ENCODE measurements around the gene AGBL1.
"Not testable (repeated sequence)": the region's sequence is repeated elsewhere in the genome, so short reads cannot be mapped to it uniquely, and the experiment has no call there.

Gene AGBL1

GRCh38 chr15:86849136-86849535 lies 769.5 kb downstream of the AGBL1 start:
- no peak for DNase-seq

DNA sequence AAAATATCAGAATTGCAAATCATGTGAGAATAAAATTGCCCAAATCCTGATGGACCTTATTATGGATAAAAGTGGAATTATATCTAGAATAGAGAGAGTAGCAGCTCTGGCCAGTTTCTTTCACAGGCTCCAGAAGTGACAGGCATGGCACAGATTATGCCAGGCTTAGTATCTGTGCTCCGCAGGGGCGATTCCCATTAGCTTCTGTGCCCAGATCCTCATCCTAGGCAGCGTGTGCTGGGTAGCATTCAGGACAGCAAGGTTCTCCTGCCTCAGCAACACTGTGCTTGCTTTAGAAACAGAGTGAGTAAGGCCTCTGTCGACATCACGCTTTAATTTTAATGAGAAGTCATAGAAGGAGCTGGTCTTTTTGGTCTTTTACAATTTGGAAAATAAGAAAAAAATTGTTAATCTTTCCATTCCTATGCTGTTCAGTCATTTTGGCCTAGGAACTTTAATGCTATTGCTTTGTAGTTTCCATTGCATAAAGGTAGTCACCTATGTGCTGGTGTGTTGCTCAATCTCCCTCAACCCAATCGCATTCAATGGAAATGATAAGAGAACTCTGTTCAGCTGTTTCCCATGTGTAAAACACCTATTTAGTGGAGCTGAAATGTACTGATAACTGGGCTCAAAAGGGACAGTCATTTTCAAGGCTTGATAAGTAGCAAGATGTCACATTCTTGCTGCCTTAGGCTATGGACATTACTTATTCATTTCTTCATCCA lies 770.1 kb downstream of the AGBL1 start:
- DNase-seq = no peak

- DNase-seq = no peak
These were observed 771.3 kb downstream of the AGBL1 start for GRCh38 chr15:86850939-86851338.

- DNase-seq = no peak
These were observed 773.1 kb downstream of the AGBL1 start for GRCh38 chr15:86852741-86853140.

DNA sequence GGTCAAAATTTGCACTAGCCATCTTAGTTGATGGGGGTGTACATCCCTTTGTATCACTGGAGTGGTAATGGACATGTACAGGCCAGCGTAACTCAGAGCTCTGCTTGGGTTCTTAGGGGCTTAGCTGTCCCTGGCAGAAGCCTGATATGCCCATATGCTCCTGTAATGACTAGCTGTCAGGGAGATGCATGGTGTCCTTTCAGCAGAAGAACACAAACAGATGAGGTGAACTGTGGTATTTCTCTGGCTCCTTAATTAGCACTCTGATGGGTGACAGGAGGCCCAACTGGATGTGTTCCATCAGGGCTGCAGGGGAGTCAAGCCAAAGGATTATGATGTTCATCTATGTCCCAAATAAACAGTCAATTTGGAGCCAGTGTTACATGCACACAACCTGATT lies 774.5 kb downstream of the AGBL1 start:
- no peak for DNase-seq

- no peak for DNase-seq
These were observed 775.9 kb downstream of the AGBL1 start for GRCh38 chr15:86855307-86856291.

DNA sequence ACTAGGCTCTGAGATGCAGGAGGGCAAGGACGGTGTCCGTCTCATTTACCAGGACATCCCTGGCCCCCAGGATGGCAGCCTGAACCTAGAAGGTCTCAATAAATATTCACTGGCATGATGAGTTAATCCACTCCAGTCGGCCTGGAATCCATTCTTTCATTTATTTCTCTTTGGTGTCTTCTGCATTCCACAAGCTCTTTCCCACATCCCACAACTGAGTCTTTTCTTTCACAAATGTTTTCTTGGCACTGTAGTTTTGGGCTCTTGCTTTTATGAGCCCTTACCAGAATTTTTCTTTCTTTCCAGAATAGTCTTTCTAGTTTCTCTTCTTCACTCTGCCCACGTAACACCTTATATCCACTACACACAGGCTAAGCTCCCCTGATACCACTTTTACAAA lies 778.0 kb downstream of the AGBL1 start:
- no peak for DNase-seq

- DNase-seq = no peak
These were observed 783.7 kb downstream of the AGBL1 start for GRCh38 chr15:86863226-86863915.

- DNase-seq = no peak
These were observed 786.2 kb downstream of the AGBL1 start for GRCh38 chr15:86865920-86866319.

- DNase-seq = no peak
These were observed 791.2 kb downstream of the AGBL1 start for GRCh38 chr15:86870846-86871245.

DNA sequence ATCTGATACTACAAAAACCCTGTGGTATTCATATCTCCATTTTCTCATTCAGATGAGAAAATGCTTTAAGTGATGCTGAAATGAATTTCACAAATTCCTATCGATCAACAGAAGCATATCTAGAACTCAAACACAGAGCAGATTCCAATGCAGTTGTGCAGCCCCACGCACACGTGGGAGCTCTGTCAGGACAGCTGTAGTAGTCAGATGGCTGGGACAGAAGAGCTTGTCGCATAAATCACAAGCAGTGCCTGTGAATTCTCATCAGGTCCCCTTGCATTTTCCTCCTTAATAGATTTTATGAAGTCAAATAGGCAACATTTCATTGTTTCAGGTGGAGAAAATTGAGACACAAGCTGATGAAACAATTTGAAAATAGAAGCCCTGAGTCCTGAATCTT lies 792.3 kb downstream of the AGBL1 start:
- DNase-seq = no peak

DNA sequence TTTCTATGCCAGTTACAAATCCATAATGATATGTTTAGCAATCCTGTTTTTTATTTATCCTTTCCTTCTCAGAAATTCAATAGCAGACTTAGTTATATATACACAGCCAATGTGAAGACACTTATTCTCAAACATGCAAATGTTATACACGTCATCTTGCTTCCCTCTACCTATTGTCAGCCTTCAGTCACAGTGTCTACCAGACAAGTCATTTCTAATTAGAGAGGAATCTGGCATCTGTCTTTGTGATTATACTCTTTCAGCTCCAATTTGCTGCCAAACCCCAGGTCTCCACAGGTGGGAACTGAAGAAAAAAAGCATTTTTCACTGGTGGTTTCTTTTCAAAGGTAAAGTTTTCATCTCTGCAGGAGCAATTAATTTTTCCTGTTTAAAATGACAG lies 793.1 kb downstream of the AGBL1 start:
- no peak for DNase-seq

- DNase-seq = no peak
These were observed 795.4 kb downstream of the AGBL1 start for GRCh38 chr15:86875067-86875466.

DNA sequence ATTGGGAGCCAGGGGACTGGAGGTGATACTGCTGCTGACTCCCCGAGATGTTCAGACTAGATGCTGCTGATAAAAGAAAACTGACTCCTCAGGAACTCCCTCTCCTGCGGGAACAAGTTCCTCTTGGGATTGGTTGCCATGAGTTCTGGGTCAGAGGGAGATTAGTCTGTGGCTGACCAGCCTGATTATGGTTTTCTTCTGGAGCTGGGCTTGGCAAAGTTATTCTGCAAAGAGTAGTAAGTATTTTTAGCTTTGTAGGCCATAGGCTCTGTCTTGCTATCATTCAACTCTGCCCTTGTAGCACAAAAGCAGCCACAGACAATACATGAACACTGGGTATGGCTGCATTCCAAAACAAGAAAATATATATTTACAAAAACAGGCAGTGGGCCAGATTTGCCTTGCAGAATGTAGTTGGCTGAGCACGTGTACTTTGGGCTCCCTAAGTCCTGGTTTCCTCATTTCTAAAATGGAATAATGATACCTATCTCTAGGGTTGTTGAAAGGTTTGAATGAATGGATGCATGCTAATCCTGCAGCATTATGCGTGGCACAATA lies 796.8 kb downstream of the AGBL1 start:
- DNase-seq = no peak

DNA sequence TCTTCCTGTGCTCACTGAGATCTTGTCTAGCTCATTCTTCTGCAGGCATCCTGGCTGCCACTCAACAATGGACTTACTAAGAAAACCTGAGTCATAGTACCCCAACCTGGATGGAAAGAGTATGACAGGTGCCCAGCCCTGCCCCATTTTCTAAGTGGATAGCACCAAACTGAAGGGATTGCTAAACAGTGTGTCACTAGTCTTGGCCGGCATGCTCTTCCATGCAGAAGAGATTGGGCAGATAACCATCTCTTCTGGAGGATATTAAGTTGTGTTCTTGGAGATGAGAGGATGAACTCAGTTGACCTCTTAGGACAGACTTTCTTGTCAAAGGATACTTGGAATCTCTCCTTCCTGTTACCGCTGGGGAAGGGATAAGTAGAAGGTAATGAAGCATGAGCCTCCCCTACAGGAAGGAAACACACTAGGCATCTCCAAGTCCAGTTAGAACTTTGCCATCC lies 797.5 kb downstream of the AGBL1 start:
- DNase-seq = no peak

DNA sequence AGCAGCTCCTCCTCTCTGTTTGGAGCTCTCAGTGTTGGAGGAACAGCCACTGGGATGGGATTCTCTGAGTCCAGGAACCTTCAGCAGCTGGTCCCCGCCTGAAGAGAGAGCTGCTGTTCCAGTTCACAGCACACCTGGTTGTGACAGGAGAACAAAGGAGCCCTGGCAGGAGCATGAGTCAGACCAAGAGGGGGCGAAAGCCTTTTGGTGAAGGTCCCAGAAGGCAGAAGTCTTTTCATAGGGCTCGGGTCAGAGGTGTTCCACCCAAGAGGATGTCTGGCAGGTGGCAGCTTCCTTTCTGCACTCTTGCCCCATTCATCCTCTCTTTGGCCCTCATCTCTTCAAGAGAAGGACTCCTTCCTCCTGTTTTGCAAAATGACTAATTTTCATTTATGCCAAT lies 799.2 kb downstream of the AGBL1 start:
- not testable (repeated sequence) for DNase-seq

GRCh38 chr15:86879250-86880229 lies 799.9 kb downstream of the AGBL1 start:
- no peak for DNase-seq

DNA sequence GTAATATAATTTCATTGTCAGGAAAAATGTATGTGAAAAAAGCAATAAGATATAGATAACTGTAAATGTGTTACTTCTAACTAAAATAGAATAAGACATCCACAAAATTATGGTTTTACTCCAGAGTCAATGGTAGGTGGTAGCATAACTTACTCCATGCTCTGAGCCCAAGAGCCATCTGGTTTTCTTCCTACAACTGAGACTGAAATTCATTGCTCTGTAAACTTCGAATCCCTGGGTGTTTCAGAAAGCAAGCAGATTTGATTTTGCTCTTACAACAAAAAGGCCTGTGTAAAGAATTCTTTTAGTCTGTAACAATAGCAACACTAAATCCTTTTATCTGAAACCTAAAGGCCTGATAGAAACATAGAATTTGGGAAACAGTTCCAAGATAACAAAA lies 805.9 kb downstream of the AGBL1 start:
- DNase-seq = no peak

DNA sequence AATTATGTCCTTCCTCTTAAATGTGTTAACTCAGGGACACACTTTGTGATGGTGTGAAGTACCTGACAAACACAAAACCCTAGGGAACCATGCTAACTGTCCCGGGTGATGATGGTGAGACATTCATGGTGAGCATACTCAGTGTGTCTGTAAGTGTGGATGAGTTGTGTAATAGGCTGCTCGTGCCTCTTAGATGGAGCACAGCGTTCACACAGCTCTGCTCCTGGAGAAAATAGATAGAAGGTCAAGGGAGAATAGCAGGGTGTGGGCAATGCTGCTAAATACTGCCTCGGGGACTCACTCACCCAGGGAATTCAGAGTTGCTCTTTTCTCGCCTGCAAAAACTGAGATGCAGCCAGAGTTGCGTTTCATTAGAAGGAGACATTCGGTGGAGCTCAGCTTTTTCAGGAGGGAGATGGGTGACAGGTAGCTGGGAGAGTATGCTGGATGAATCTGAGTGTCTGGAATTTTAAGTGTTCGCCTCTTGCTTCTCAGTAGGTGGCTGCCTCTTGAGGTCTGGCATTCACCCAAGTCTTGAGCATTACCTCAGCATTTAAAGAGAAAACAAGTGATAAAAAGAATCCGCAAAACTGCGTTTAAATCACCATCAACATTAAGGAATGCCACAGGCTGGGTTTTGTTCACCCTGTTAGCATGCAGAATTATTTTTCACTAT lies 813.2 kb downstream of the AGBL1 start:
- DNase-seq = no peak

GRCh38 chr15:86894269-86894668 lies 814.6 kb downstream of the AGBL1 start:
- DNase-seq = no peak

Data from CD4-positive, alpha-beta T cell treated with Interleukin-12 subunit alpha and Interleukin-12 subunit beta, for 1 hour (primary cell).